IPS-18c (cell line): Measurements from ENCODE around the gene CDCA4.

ENCODE experiments used
- H3K4me3 ChIP-seq: 2 replicates; pipeline ENCODE4 v1.7.0; 2013; ENCODE audit warnings: low read depth, mild to moderate bottlenecking, low read length, moderate library complexity; ENCODE audit not compliant: insufficient read depth
- H3K9me3 ChIP-seq: one replicate; pipeline ENCODE4 v1.6.1; 2013; ENCODE audit warnings: mild to moderate bottlenecking, low read length, moderate library complexity; ENCODE audit not compliant: control insufficient read depth, insufficient read depth

CDCA4 gene

GRCh38 chr14:105007593-105008264 lies 13.2 kb downstream of the CDCA4 start:
- Histone ChIP-seq H3K4me3 (no peak overlapping the region), H3K9me3 (no peaks in the 10 kb centered on the region)

- Histone ChIP-seq H3K4me3 (no peak overlapping the region), H3K9me3 (no peaks in the 10 kb centered on the region)
These were observed 13.9 kb downstream of the CDCA4 start for GRCh38 chr14:105006831-105007592.

GRCh38 chr14:105005929-105006830 lies 14.7 kb downstream of the CDCA4 start:
- H3K9me3 ChIP-seq, result no peaks in the 10 kb centered on the region
- H3K4me3 ChIP-seq, result no peak overlapping the region

GRCh38 chr14:105005329-105005928 lies 15.5 kb downstream of the CDCA4 start:
- Histone ChIP-seq H3K4me3 (no peak overlapping the region), H3K9me3 (no peaks in the 10 kb centered on the region)

- H3K4me3 ChIP-seq, result no peak overlapping the region
These were observed 21.5 kb downstream of the CDCA4 start for GRCh38 chr14:104999361-104999760.

DNA sequence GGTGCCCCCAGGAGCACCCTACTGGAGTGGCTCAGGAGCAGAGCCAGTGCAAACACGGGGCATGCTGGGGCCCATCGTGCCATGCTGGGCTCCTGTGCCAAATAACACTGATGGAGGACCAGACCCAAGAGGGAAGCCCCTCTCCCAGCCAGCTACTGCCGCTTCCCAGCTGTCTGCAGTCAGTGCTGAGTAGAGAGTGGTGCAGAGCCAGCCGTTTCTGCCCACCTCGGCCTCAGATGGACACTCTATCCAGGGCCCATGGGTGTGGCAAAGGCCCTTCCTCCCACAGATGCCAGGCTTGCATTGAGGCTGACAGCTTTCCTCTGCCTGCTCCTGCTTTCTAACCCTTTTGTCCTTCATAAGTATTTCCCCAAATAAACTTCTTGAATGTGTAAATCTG lies 22.1 kb downstream of the CDCA4 start:
- Histone ChIP-seq H3K9me3 (no peaks in the 10 kb centered on the region), H3K4me3 (no peak overlapping the region)

More at GRCh38 chr14:104999361-104999760, 21.5 kb downstream of the CDCA4 start:
- no peaks in the 10 kb centered on the region for H3K9me3 ChIP-seq

- Histone ChIP-seq H3K9me3 (no peaks in the 10 kb centered on the region), H3K4me3 (no peak overlapping the region)
These were observed 24.4 kb downstream of the CDCA4 start for GRCh38 chr14:104996483-104996882.

- no peak overlapping the region for H3K4me3 ChIP-seq
- H3K9me3 ChIP-seq, result no peaks in the 10 kb centered on the region
These were observed 24.9 kb downstream of the CDCA4 start for GRCh38 chr14:104996032-104996431.

DNA sequence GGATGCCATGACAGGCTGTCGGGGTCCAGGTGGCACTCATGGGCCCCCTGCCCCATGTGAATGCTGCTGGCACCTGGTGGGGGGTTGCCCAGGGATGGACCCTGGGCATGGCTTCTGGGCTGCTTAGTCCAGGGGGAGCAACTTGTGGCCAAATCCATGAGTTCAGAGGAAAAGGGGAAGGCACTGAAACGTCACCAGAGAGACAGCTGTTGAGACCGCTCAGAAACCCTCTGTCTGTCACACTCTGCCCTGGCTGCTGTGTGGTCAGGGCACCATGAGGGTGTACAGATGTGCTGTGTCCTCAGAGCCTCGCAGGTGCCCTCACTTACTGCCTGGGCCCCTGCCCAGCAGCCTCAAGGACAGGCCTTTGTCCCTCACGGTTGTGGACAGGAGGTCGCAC lies 25.9 kb downstream of the CDCA4 start:
- Histone ChIP-seq H3K9me3 (no peaks in the 10 kb centered on the region), H3K4me3 (no peak overlapping the region)

DNA sequence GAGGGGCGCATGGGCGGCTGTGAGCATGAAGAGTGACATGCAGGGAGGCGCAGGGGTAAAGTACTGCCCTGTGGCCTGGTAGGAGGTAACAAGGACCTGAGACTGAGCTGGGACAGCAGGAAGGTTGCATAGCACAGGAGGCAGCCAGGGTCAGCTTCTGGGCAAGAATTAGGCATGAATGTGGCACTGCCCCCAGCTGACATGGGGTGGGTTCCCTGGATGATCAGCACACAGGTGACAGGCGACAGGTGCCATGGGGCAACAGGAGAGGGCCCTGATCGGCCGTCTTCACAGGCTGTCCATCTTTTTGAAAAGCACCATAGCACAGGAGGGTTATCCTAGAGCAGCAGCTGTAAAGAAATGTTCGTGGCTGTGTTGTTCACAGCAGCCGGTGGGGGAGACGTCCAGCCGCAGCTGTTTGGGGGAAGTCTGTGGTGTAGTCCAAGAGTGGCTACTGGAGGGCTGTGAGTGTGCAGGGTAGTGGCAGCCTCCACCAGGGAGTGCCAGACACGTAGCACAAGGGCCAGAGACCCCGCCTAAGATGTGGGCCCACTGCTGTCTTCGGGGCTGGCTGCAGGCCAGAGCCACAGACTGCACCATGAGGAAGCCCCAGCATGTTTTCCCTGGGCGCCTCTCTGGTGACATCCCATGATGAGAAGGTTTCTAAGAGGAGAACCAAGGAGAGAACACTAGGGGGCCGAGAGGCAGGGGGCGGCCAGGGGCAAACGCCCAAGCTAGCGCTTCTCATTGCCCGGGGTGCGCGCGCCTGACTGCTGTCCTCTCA lies 26.9 kb downstream of the CDCA4 start:
- no peak overlapping the region for H3K4me3 ChIP-seq

GRCh38 chr14:104993306-104993705 lies 27.6 kb downstream of the CDCA4 start:
- H3K4me3 ChIP-seq, result no peak overlapping the region
- no peaks in the 10 kb centered on the region for H3K9me3 ChIP-seq

More for the DNA sequence above, 26.9 kb downstream of the CDCA4 start:
- H3K9me3 ChIP-seq, result no peaks in the 10 kb centered on the region

- H3K4me3 ChIP-seq, result no peak overlapping the region
- H3K9me3 ChIP-seq, result no peaks in the 10 kb centered on the region
These were observed 28.4 kb downstream of the CDCA4 start for GRCh38 chr14:104992501-104992900.

GRCh38 chr14:104991896-104992230 lies 29.0 kb downstream of the CDCA4 start:
- Histone ChIP-seq H3K4me3 (no peak overlapping the region), H3K9me3 (peaks cover 2% of the 10 kb centered on the region)

DNA sequence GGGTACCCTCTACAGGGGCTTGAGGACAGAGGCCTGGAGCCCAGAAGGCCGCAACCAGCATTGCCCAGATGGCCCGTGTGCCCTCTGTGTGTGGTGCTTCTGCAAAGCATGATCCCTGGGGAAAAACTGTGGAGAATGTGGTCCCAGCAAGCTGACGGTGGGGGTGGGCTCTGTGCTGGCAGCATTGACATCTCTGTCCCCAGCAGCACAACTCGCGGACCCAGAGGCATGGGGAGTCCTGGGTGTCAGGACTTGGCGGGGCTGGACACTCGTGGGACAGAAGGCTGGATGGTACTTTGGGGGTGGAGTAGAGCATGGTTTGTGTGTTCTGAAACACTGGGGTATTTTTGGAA lies 31.0 kb downstream of the CDCA4 start:
- Histone ChIP-seq H3K9me3 (peaks cover 2% of the 10 kb centered on the region), H3K4me3 (no peak overlapping the region)

GRCh38 chr14:104989236-104989950 lies 31.5 kb downstream of the CDCA4 start:
- Histone ChIP-seq H3K9me3 (peaks cover 2% of the 10 kb centered on the region), H3K4me3 (no peak overlapping the region)

DNA sequence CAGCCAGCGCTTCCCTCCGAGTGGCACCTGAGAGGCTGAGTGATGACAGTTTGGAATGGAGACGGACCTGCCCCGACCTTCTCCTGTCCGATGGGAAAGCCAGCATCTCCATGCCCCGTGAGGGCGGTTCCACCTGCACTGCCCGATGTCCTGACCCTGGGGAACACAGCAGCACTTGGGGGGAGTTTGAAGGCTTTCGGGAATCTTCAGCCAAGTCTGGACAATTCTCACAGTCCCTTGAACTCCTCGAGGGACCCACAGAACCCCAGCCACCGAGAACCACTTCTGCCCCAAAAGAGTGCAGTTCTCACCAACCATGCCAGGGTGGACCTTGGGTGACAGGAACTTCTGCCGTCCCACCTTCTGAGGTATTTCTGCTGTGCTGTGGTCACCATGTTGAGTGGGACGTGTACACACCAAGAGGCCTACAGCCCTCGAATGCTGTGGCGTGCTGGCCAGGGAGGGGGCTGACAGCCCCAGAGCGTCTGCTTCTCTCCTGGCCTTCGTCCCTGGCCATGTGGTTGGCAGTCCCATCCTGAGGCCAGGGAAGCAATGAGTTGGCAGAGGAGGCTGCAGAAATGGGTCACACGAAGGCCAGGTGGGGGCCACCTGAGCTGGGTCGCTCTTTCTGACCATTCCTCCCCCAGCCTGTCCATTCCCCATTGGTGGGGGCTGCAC lies 34.3 kb downstream of the CDCA4 start:
- H3K4me3 ChIP-seq, result peak overlapping the region; percentile 60
- peaks cover 2% of the 10 kb centered on the region for H3K9me3 ChIP-seq
